HEK293 (cell line): ENCODE data around the gene IRAK3.

ENCODE experiments used
- CTCF ChIA-PET: fragments of 350-600 bp; formaldehyde crosslinking; extraction: SDS; loops from one replicate; lab custom pipeline; 2021; ENCODE audit warnings: antibody characterized with exemption; lab: Yijun Ruan, JAX
- POLR2A ChIA-PET: fragments of 300-600 bp; formaldehyde crosslinking; extraction: SDS; loops from one replicate; lab custom pipeline; 2020; ENCODE audit warnings: antibody characterized with exemption, inconsistent platforms; lab: Yijun Ruan, JAX
- H3K27ac ChIP-seq: fragments of 200-500 bp; sonication (Bioruptor generic); 2 replicates; pipeline ENCODE4 v1.5.1; 2014; ENCODE audit warnings: low read depth, low read length, control low read depth, inconsistent platforms; ENCODE audit errors: extremely low read depth
- H3K36me3 ChIP-seq, 2 experiments: fragments of 200-500 bp in 1 of 2; sonication (Bioruptor generic) in 1 of 2; 1 replicate in 1 of 2; 2 replicates in 1 of 2; pipeline ENCODE4 v1.5.1; 2014 to 2017; ENCODE audit warnings: inconsistent platforms in 2 of 2, low read length in 2 of 2; ENCODE audit not compliant: control insufficient read depth in 2 of 2, insufficient read depth in 1 of 2
- H3K4me1 ChIP-seq: fragments of 200-500 bp; sonication (Bioruptor generic); 2 replicates; pipeline ENCODE4 v1.5.1; 2014; ENCODE audit warnings: mild to moderate bottlenecking, low read length, inconsistent platforms; ENCODE audit not compliant: control insufficient read depth, insufficient read depth
- H3K4me3 ChIP-seq: 2 replicates; pipeline ENCODE4 v1.5.1; 2011; ENCODE audit warnings: low read depth, mild to moderate bottlenecking, control low read depth, low read length, moderate library complexity
- H3K9me3 ChIP-seq: fragments of 200-500 bp; sonication (Bioruptor generic); 2 replicates; pipeline ENCODE4 v1.5.1; 2014; ENCODE audit warnings: low read depth, low read length, inconsistent platforms; ENCODE audit not compliant: control insufficient read depth, insufficient read depth
- MZF1 ChIP-seq: fragments of 450-650 bp; formaldehyde crosslinking; IDR thresholded peaks from 2 replicates; pipeline ENCODE4 v1.5.1; 2017; ENCODE audit warnings: missing biosample characterization, missing genetic modification characterization, borderline replicate concordance
- OSR2 ChIP-seq: fragments of 450-650 bp; formaldehyde crosslinking; IDR thresholded peaks from 2 replicates; pipeline ENCODE4 v1.5.1; 2016; ENCODE audit warnings: missing biosample characterization, missing genetic modification characterization
- OVOL3 ChIP-seq: fragments of 450-650 bp; formaldehyde crosslinking; IDR thresholded peaks from 2 replicates; pipeline ENCODE4 v1.5.1; 2016; ENCODE audit warnings: missing biosample characterization, missing genetic modification characterization
- PRDM1 ChIP-seq: fragments of 450-650 bp; formaldehyde crosslinking; IDR thresholded peaks from 2 replicates; pipeline ENCODE4; 2016; ENCODE audit warnings: missing biosample characterization, missing genetic modification characterization
- SP3 ChIP-seq: fragments of 450-650 bp; formaldehyde crosslinking; IDR thresholded peaks from 2 replicates; pipeline ENCODE4 v1.5.1; 2016; ENCODE audit warnings: missing biosample characterization, missing genetic modification characterization
- TCF7L2 ChIP-seq: IDR thresholded peaks from 2 replicates; pipeline ENCODE4 v1.6.1; 2011; ENCODE audit warnings: low read depth, mild to moderate bottlenecking, inconsistent platforms, low read length, moderate library complexity, borderline replicate concordance
- ZBTB48 ChIP-seq: fragments of 450-650 bp; formaldehyde crosslinking; IDR thresholded peaks from 2 replicates; pipeline ENCODE4 v1.5.1; 2016; ENCODE audit warnings: missing biosample characterization, missing genetic modification characterization
- ZBTB7A ChIP-seq: fragments of 450-650 bp; formaldehyde crosslinking; IDR thresholded peaks from 2 replicates; pipeline ENCODE4 v1.5.1; 2016; ENCODE audit warnings: low read depth, missing biosample characterization, missing genetic modification characterization
- ZIC2 ChIP-seq: fragments of 450-650 bp; formaldehyde crosslinking; IDR thresholded peaks from 2 replicates; pipeline ENCODE4 v1.5.1; 2016; ENCODE audit warnings: missing biosample characterization, missing genetic modification characterization
- ZNF133 ChIP-seq: fragments of 450-650 bp; formaldehyde crosslinking; IDR thresholded peaks from 2 replicates; pipeline ENCODE4 v1.5.1; 2016; ENCODE audit warnings: missing biosample characterization, missing genetic modification characterization
- ZNF146 ChIP-seq: fragments of 450-650 bp; formaldehyde crosslinking; IDR thresholded peaks from 2 replicates; pipeline ENCODE4 v1.5.1; 2016; ENCODE audit warnings: missing biosample characterization, missing genetic modification characterization
- ZNF169 ChIP-seq: fragments of 450-650 bp; formaldehyde crosslinking; IDR thresholded peaks from 2 replicates; pipeline ENCODE4 v1.5.1; 2016; ENCODE audit warnings: missing biosample characterization, missing genetic modification characterization
- ZNF174 ChIP-seq: fragments of 450-650 bp; formaldehyde crosslinking; IDR thresholded peaks from 2 replicates; pipeline ENCODE4 v1.5.0; 2017; ENCODE audit warnings: missing biosample characterization, mild to moderate bottlenecking, missing genetic modification characterization
- ZNF184 ChIP-seq: fragments of 450-650 bp; IDR thresholded peaks from 2 replicates; pipeline ENCODE4 v1.5.1; 2018; ENCODE audit warnings: missing biosample characterization, mild to moderate bottlenecking, missing genetic modification characterization
- ZNF239 ChIP-seq: fragments of 450-650 bp; formaldehyde crosslinking; IDR thresholded peaks from 2 replicates; pipeline ENCODE4 v1.5.1; 2016; ENCODE audit warnings: missing biosample characterization, missing genetic modification characterization
- ZNF292 ChIP-seq: fragments of 450-650 bp; formaldehyde crosslinking; IDR thresholded peaks from 2 replicates; pipeline ENCODE4 v1.5.1; 2016; ENCODE audit warnings: low read depth, missing biosample characterization, missing genetic modification characterization, borderline replicate concordance
- ZNF302 ChIP-seq: fragments of 450-650 bp; formaldehyde crosslinking; IDR thresholded peaks from 2 replicates; pipeline ENCODE4 v1.5.1; 2016; ENCODE audit warnings: missing biosample characterization, missing genetic modification characterization, low read depth
- ZNF311 ChIP-seq: fragments of 450-650 bp; formaldehyde crosslinking; IDR thresholded peaks from 2 replicates; pipeline ENCODE4 v1.5.1; 2017; ENCODE audit warnings: missing biosample characterization, missing genetic modification characterization, borderline replicate concordance
- ZNF350 ChIP-seq: fragments of 450-650 bp; formaldehyde crosslinking; IDR thresholded peaks from 2 replicates; pipeline ENCODE4 v1.5.0; 2017; ENCODE audit warnings: missing biosample characterization, mild to moderate bottlenecking, missing genetic modification characterization
- ZNF391 ChIP-seq: fragments of 450-650 bp; formaldehyde crosslinking; IDR thresholded peaks from 2 replicates; pipeline ENCODE4 v1.5.1; 2016; ENCODE audit warnings: low read depth, missing biosample characterization, missing genetic modification characterization, borderline replicate concordance
- ZNF404 ChIP-seq: fragments of 450-650 bp; formaldehyde crosslinking; IDR thresholded peaks from 2 replicates; pipeline ENCODE4 v1.5.1; 2017; ENCODE audit warnings: missing biosample characterization, missing genetic modification characterization
- ZNF426 ChIP-seq: fragments of 450-650 bp; formaldehyde crosslinking; IDR thresholded peaks from 2 replicates; pipeline ENCODE4 v1.5.1; 2017; ENCODE audit warnings: missing biosample characterization, missing genetic modification characterization, mild to moderate bottlenecking, inconsistent platforms, moderate library complexity
- ZNF449 ChIP-seq: fragments of 450-650 bp; formaldehyde crosslinking; IDR thresholded peaks from 2 replicates; pipeline ENCODE4 v1.5.1; 2017; ENCODE audit warnings: missing biosample characterization, mild to moderate bottlenecking, missing genetic modification characterization, moderate library complexity
- ZNF501 ChIP-seq: fragments of 450-650 bp; formaldehyde crosslinking; IDR thresholded peaks from 2 replicates; pipeline ENCODE4 v1.5.1; 2016; ENCODE audit warnings: missing biosample characterization, missing genetic modification characterization
- ZNF513 ChIP-seq: fragments of 450-650 bp; IDR thresholded peaks from 2 replicates; pipeline ENCODE4 v1.5.1; 2018; ENCODE audit warnings: missing biosample characterization, missing genetic modification characterization
- ZNF514 ChIP-seq: fragments of 450-650 bp; formaldehyde crosslinking; IDR thresholded peaks from 2 replicates; pipeline ENCODE4 v1.5.1; 2016; ENCODE audit warnings: missing biosample characterization, missing genetic modification characterization
- ZNF521 ChIP-seq: fragments of 450-650 bp; formaldehyde crosslinking; IDR thresholded peaks from 2 replicates; pipeline ENCODE4 v1.5.1; 2017; ENCODE audit warnings: missing biosample characterization, mild to moderate bottlenecking, missing genetic modification characterization
- ZNF621 ChIP-seq: fragments of 450-650 bp; formaldehyde crosslinking; IDR thresholded peaks from 2 replicates; pipeline ENCODE4 v1.5.1; 2017; ENCODE audit warnings: missing biosample characterization, missing genetic modification characterization
- ZNF660 ChIP-seq: fragments of 450-650 bp; IDR thresholded peaks from 2 replicates; pipeline ENCODE4 v1.5.1; 2018; ENCODE audit warnings: missing biosample characterization, mild to moderate bottlenecking, missing genetic modification characterization
- ZNF76 ChIP-seq: fragments of 450-650 bp; formaldehyde crosslinking; IDR thresholded peaks from 2 replicates; pipeline ENCODE4; 2016; ENCODE audit warnings: low read depth, missing biosample characterization, missing genetic modification characterization, borderline replicate concordance
- ZNF768 ChIP-seq: fragments of 450-650 bp; formaldehyde crosslinking; IDR thresholded peaks from 2 replicates; pipeline ENCODE4 v1.5.1; 2018; ENCODE audit warnings: missing biosample characterization, mild to moderate bottlenecking, missing genetic modification characterization
- ZNF785 ChIP-seq: fragments of 450-650 bp; formaldehyde crosslinking; IDR thresholded peaks from 2 replicates; pipeline ENCODE4 v1.5.1; 2016; ENCODE audit warnings: missing biosample characterization, missing genetic modification characterization

IRAK3 gene

GRCh38 chr12:66159123-66159522 lies 29.9 kb upstream of the IRAK3 start (continued):
- no peak for TF ChIP-seq ZNF449 (tag by site-specific recombination)
- TF ChIP-seq ZNF621 (tag by site-specific recombination) = no peak
- TF ChIP-seq TCF7L2 = no peak
- no peak for TF ChIP-seq PRDM1 (tag by site-specific recombination)

GRCh38 chr12:66160704-66161103 lies 28.3 kb upstream of the IRAK3 start:
- H3K36me3 ChIP-seq = peaks cover 0 to 6% of the 10 kb centered on the region in 2 experiments; a peak in 1 of 3 replicates
- H3K4me3 ChIP-seq = no peak overlapping the region
- ChIA-PET CTCF (interaction anchor here (1.4 kb wide), 1 partner anchor 15 kb away, joined by 4 read pairs; no protein-coding TSS in a partner anchor), POLR2A (no interaction called here)
- TF ChIP-seq ZBTB7A (tag by site-specific recombination) (no peak), ZNF239 (no peak), ZNF785 (no peak), SP3 (tag by site-specific recombination) (no peak), ZNF514 (tag by site-specific recombination) (no peak), ZNF76 (tag by site-specific recombination) (no peak), TCF7L2 (no peak), ZNF501 (no peak), ZNF521 (no peak), ZNF660 (no peak), ZNF391 (tag by site-specific recombination) (no peak), ZNF184 (no peak), ZBTB48 (tag by site-specific recombination) (no peak), ZNF169 (no peak), ZNF133 (no peak)
- no peak overlapping the region for H3K27ac ChIP-seq
- no peaks in the 10 kb centered on the region for H3K9me3 ChIP-seq
- H3K4me1 ChIP-seq = 0 out of 2 replicates have a peak, but pooled peaks cover 2% of the 10 kb centered on the region

- H3K4me1 ChIP-seq = 0 out of 2 replicates have a peak, but pooled peaks cover 2% of the 10 kb centered on the region
- TF ChIP-seq ZNF174 (no peak), ZNF292 (no peak), MZF1 (tag by site-specific recombination) (no peak)
- TF ChIP-seq, all 188 proteins: peak for 0
- H3K9me3 ChIP-seq = no peaks in the 10 kb centered on the region
- POLR2A ChIA-PET = no interaction called here
- no peak overlapping the region for H3K27ac ChIP-seq
- CTCF ChIA-PET = interaction anchor here (0.8 kb wide), 1 partner anchor 31 kb away, joined by 3 read pairs; no protein-coding TSS in a partner anchor
- H3K4me3 ChIP-seq = no peak overlapping the region
- peaks cover 0 to 9% of the 10 kb centered on the region in 2 experiments; a peak in 1 of 3 replicates for H3K36me3 ChIP-seq
Observed at GRCh38 chr12:66162701-66163100, 26.3 kb upstream of the IRAK3 start.

GRCh38 chr12:66163289-66163688 lies 25.7 kb upstream of the IRAK3 start:
- Histone ChIP-seq H3K27ac (no peak overlapping the region), H3K4me1 (0 out of 2 replicates have a peak, but pooled peaks cover 2% of the 10 kb centered on the region), H3K4me3 (no peak overlapping the region), H3K9me3 (no peaks in the 10 kb centered on the region), H3K36me3 (peaks cover 0 to 9% of the 10 kb centered on the region in 2 experiments; a peak in 1 of 3 replicates)
- CTCF ChIA-PET = no interaction called here
- POLR2A ChIA-PET = no interaction called here
- TF ChIP-seq ZNF169 (no peak), ZNF513 (tag by site-specific recombination) (no peak), ZNF146 (tag by site-specific recombination) (no peak), ZNF302 (no peak), SP3 (tag by site-specific recombination) (no peak), ZIC2 (tag by site-specific recombination) (no peak), ZNF404 (tag by site-specific recombination) (no peak), ZNF311 (tag by site-specific recombination) (no peak), ZNF350 (tag by site-specific recombination) (no peak), OVOL3 (tag by site-specific recombination) (no peak), ZNF768 (no peak), OSR2 (tag by site-specific recombination) (no peak), ZNF426 (tag by site-specific recombination) (no peak)
